HepG2 (cell line): ENCODE measurements around the gene APOL4.

Experiments
- CREB1 ChIP-seq, 2 experiments: fragments of 450-650 bp in 1 of 2; IDR thresholded peaks; 2 replicates each; pipeline ENCODE4 v1.6.1; 2016 to 2017; ENCODE audit warnings: control low read depth in 1 of 2, mild to moderate bottlenecking in 1 of 2, missing compliant biosample characterization in 1 of 2, missing genetic modification characterization in 1 of 2
- EZH2 ChIP-seq: conservative IDR thresholded peaks from 2 replicates; pipeline ENCODE4 v1.6.1; 2012; ENCODE audit warnings: mild to moderate bottlenecking, low read depth, low read length, moderate library complexity
- FOXK2 ChIP-seq: fragments of 450-650 bp; IDR thresholded peaks from 2 replicates; pipeline ENCODE4 v1.6.1; 2016
- GTF2F1 ChIP-seq: fragments of 150-350 bp; IDR thresholded peaks from 2 replicates; pipeline ENCODE4 v1.6.1; 2014; ENCODE audit warnings: low read length
- HNRNPH1 ChIP-seq: fragments of 200-400 bp; formaldehyde crosslinking; optimal IDR thresholded peaks from 2 replicates; pipeline ENCODE3; 2017; ENCODE audit warnings: mild to moderate bottlenecking, low read depth, low read length
- HOXA7 ChIP-seq: sonication (generic); formaldehyde crosslinking; IDR thresholded peaks from 2 replicates; pipeline ENCODE4 v1.8.1; 2022; ENCODE audit warnings: mild to moderate bottlenecking, missing genetic modification reagents, moderate library complexity
- PBX3 ChIP-seq: sonication (generic); formaldehyde crosslinking; IDR thresholded peaks from 2 replicates; pipeline ENCODE4 v1.8.1; 2023; ENCODE audit warnings: missing genetic modification reagents, inconsistent platforms, borderline replicate concordance
- POLR2A ChIP-seq, 2 experiments: IDR thresholded peaks; 2 replicates each; pipeline ENCODE4 v1.6.1; 2011; ENCODE audit warnings: low read depth in 2 of 2, low read length in 2 of 2, mild to moderate bottlenecking in 1 of 2, moderate library complexity in 1 of 2; ENCODE audit not compliant: insufficient read depth in 1 of 2
- SAFB2 ChIP-seq: sonication (generic); formaldehyde crosslinking; IDR thresholded peaks from 2 replicates; pipeline ENCODE4 v1.5.1; 2020; ENCODE audit warnings: missing genetic modification reagents, low read depth, mild to moderate bottlenecking, borderline replicate concordance
- SMARCE1 ChIP-seq: fragments of 450-650 bp; IDR thresholded peaks from 2 replicates; pipeline ENCODE4 v1.6.1; 2017; ENCODE audit warnings: borderline replicate concordance
- U2AF1 ChIP-seq: fragments of 200-400 bp; formaldehyde crosslinking; optimal IDR thresholded peaks from 2 replicates; pipeline ENCODE3; 2017; ENCODE audit warnings: mild to moderate bottlenecking, low read depth, low read length
- USF2 ChIP-seq, 2 experiments: sonication (generic) in 1 of 2; formaldehyde crosslinking in 1 of 2; IDR thresholded peaks; 2 replicates each; pipeline versions ENCODE4 v1.5.1 to v1.6.1; 2011 to 2020; ENCODE audit warnings: borderline replicate concordance in 1 of 2, low read depth in 1 of 2, low read length in 1 of 2, mild to moderate bottlenecking in 1 of 2, missing genetic modification reagents in 1 of 2, moderate library complexity in 1 of 2
- ZBTB37 ChIP-seq: sonication (generic); formaldehyde crosslinking; IDR thresholded peaks from 2 replicates; pipeline ENCODE4 v1.4.0; 2020; ENCODE audit warnings: mild to moderate bottlenecking, missing genetic modification reagents
- ZKSCAN1 ChIP-seq: fragments of 150-350 bp; IDR thresholded peaks from 2 replicates; pipeline ENCODE4 v1.6.1; 2014; ENCODE audit warnings: low read length

GRCh38 chr22:36201630-36202319 lies at the start of gene APOL4:
- TF ChIP-seq EZH2 (no peak), HNRNPH1 (no peak), HOXA7 (CRISPR knock-in tag) (no peak), PBX3 (no peak), GTF2F1 (no peak), USF2 (IDR thresholded peaks at IDR 0.05; ENCODE audit: low read depth, low read length) (no peak), USF2 (CRISPR knock-in tag; IDR thresholded peaks at IDR 0.05; ENCODE audit: borderline replicate concordance) (no peak), CREB1 (IDR thresholded peaks at IDR 0.05) (no peak), CREB1 (CRISPR knock-in tag; IDR thresholded peaks at IDR 0.05) (no peak), POLR2A (IDR thresholded peaks at IDR 0.05; ENCODE audit: insufficient read depth in 1 of 2, low read depth in 2 of 2, low read length in 2 of 2) (no peak), FOXK2 (no peak), ZBTB37 (CRISPR knock-in tag) (no peak), U2AF1 (no peak), SMARCE1 (no peak), ZKSCAN1 (no peak), SAFB2 (no peak)
